Measurements from ENCODE around the gene OSBPL1A. TPM values are rescaled to one million over a fixed set of nuclear protein-coding genes. Genes with fewer than 3 reads are reported as not detected.

The OSBPL1A gene
- total and polyA plus RNA-seq, 5 donors: 45.9 to 88.6 (median 72.9) TPM

DNA sequence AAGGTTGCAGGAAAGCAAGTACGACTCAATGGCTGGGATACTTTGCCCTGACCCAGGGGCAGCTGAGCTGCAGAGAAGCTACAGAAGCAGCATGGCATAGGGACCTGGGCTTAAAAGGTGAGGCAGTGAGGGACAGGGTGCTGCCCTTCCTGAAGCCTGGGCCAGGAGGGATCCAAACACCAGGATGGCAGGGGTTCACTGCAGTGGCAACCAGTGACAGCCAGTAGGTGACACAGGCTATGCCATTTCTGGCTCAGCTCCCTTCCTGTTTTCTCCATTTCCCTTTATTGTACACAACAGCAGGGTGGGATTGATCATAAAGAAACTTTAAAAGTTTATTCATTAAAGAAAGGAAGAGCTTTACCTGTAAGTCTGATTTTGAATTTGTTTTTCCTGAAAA, 209.9 kb downstream of the OSBPL1A start:
- Histone ChIP-seq H3K27me3 (ENCODE audit: control insufficient read depth, insufficient read depth) (no peaks in the 10 kb centered on the region), H3K4me3 (ENCODE audit: low read length) (no peak overlapping the region), H3K4me1 (ENCODE audit: control insufficient read depth, insufficient read depth, low read length) (no peaks in the 10 kb centered on the region), H3K27ac (ENCODE audit: low read length) (no peak overlapping the region), H3K9me3 (ENCODE audit: control insufficient read depth, low read length) (no peaks in the 10 kb centered on the region)
- 80% methylated on average over 1 of the region's 1 CpG for WGBS
- intact Hi-C loops (cut with DNase I): loop anchor here in 1 of 4 donors (10.0 kb wide), 1 partner anchor 147 kb away; no protein-coding TSS in a partner anchor
- DNase-seq: no peak
- no peak for ATAC-seq

GRCh38 chr18:24187049-24187448, 210.6 kb downstream of the OSBPL1A start:
- Histone ChIP-seq H3K4me1 (ENCODE audit: control insufficient read depth, insufficient read depth, low read length) (no peaks in the 10 kb centered on the region), H3K27me3 (ENCODE audit: control insufficient read depth, insufficient read depth) (no peaks in the 10 kb centered on the region), H3K4me3 (ENCODE audit: low read length) (no peak overlapping the region), H3K27ac (ENCODE audit: low read length) (no peak overlapping the region), H3K9me3 (ENCODE audit: control insufficient read depth, low read length) (no peaks in the 10 kb centered on the region)
- DNase-seq (no peak), ATAC-seq (no peak)
- WGBS: 90% methylated on average over 5 of the region's 5 CpGs
- intact Hi-C loops (cut with DNase I): loop anchor here in 1 of 4 donors (10.0 kb wide), 1 partner anchor 148 kb away; no protein-coding TSS in a partner anchor

DNA sequence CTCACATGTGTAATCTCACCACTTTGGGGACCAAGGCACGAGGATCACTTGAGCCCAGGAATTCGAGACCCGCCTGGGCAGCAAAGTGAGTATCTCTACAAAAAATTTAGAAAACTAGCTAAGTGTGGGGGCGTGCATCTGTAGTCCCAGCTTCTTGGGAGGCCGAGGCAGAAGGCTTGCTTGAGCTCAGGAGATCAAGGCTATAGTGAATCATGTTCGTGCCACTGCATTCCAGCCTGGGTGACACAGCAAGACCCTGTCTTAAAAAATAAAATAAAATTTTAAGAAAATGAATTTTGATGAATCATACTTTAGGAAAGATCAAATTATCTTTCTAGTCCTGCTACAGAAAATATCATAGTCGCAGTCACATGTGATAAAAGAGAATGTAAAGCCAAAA, 211.8 kb downstream of the OSBPL1A start:
- Histone ChIP-seq H3K4me3 (ENCODE audit: low read length) (no peak overlapping the region), H3K9me3 (ENCODE audit: control insufficient read depth, low read length) (no peaks in the 10 kb centered on the region), H3K27me3 (ENCODE audit: control insufficient read depth, insufficient read depth) (no peaks in the 10 kb centered on the region), H3K27ac (ENCODE audit: low read length) (no peak overlapping the region), H3K4me1 (ENCODE audit: control insufficient read depth, insufficient read depth, low read length) (no peaks in the 10 kb centered on the region)
- WGBS: 96% methylated on average over 7 of the region's 7 CpGs
- intact Hi-C loops (cut with DNase I): loop anchor here in 1 of 4 donors (10.0 kb wide), 1 partner anchor 149 kb away; no protein-coding TSS in a partner anchor
- ATAC-seq (no peak), DNase-seq (no peak)

DNA sequence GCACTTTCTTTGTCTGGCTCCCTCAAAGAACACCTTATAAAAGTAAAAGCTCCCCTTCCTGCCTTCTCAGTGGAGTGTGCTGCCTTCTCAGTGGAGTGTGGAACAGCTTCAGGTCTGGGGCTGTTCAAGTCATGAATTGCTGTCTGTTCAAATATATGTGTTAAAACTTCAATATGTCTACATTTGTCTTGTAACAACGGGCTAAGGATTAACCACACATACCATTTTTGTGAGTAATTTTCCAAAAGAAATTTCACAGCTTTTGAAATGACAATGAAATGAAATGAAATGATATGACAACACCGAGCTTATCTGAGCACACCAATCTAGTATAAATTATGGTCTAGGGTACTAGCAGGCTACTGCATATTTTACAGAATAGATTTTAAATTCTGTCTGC, 215.8 kb downstream of the OSBPL1A start:
- intact Hi-C loops (cut with DNase I): loop anchor here in 1 of 4 donors (10.0 kb wide), 1 partner anchor 153 kb away; no protein-coding TSS in a partner anchor
- 73% methylated on average over 2 of the region's 2 CpGs for WGBS
- H3K27ac ChIP-seq (ENCODE audit: low read length): no peak overlapping the region
- no peak overlapping the region for H3K4me3 ChIP-seq (ENCODE audit: low read length)
- ATAC-seq: no peak
- DNase-seq: no peak
- no peaks in the 10 kb centered on the region for H3K27me3 ChIP-seq (ENCODE audit: control insufficient read depth, insufficient read depth)
- no peaks in the 10 kb centered on the region for H3K4me1 ChIP-seq (ENCODE audit: control insufficient read depth, insufficient read depth, low read length)
- H3K9me3 ChIP-seq (ENCODE audit: control insufficient read depth, low read length): no peaks in the 10 kb centered on the region

DNA sequence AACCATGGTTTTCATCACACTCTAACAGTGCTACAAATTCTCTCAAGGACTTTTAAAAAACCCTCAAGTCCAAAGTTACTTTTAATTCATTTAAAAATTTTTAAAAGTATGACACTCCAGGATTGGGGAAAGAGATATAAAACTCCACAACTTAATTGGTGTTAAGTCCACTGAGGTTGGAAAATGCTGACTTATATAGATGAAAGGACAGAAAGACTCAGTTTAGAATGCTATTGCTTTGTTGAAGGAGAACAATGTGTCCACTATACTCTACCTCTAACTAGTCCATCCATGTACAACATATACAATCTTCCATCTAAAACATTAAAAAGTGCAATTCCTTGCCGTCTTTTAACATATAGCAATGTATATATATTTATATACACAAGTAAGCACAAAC, 217.6 kb downstream of the OSBPL1A start:
- H3K9me3 ChIP-seq (ENCODE audit: control insufficient read depth, low read length): no peaks in the 10 kb centered on the region
- intact Hi-C loops (cut with DNase I): loop anchor here in 1 of 4 donors (10.0 kb wide), 1 partner anchor 155 kb away; no protein-coding TSS in a partner anchor
- no peak overlapping the region for H3K4me3 ChIP-seq (ENCODE audit: low read length)
- no peak overlapping the region for H3K27ac ChIP-seq (ENCODE audit: low read length)
- no peak for ATAC-seq
- H3K4me1 ChIP-seq (ENCODE audit: control insufficient read depth, insufficient read depth, low read length): no peaks in the 10 kb centered on the region
- 90% methylated on average over 1 of the region's 1 CpG for WGBS
- H3K27me3 ChIP-seq (ENCODE audit: control insufficient read depth, insufficient read depth): no peaks in the 10 kb centered on the region
- DNase-seq: no peak

- Histone ChIP-seq H3K9me3 (ENCODE audit: control insufficient read depth, low read length) (no peaks in the 10 kb centered on the region), H3K4me1 (ENCODE audit: control insufficient read depth, insufficient read depth, low read length) (no peaks in the 10 kb centered on the region), H3K27me3 (ENCODE audit: control insufficient read depth, insufficient read depth) (no peaks in the 10 kb centered on the region), H3K27ac (ENCODE audit: low read length) (no peak overlapping the region), H3K4me3 (ENCODE audit: low read length) (no peak overlapping the region)
- ATAC-seq (no peak), DNase-seq (no peak)
- intact Hi-C loops (cut with DNase I): loop anchor here in 2 of 4 donors (5.0 kb wide), 1 partner anchor 95 kb away; no protein-coding TSS in a partner anchor
- WGBS: 78% methylated on average over 5 of the region's 5 CpGs
Observed at GRCh38 chr18:24177499-24178133, 220.0 kb downstream of the OSBPL1A start.

GRCh38 chr18:24176727-24177416, 220.8 kb downstream of the OSBPL1A start:
- peak; percentile 58 to 73 (median 68) for DNase-seq
- Histone ChIP-seq H3K9me3 (ENCODE audit: control insufficient read depth, low read length) (no peaks in the 10 kb centered on the region), H3K27ac (ENCODE audit: low read length) (no peak overlapping the region)

GRCh38 chr18:24173997-24174396, 223.6 kb downstream of the OSBPL1A start:
- Histone ChIP-seq H3K27ac (ENCODE audit: low read length) (no peak overlapping the region), H3K4me3 (ENCODE audit: low read length) (no peak overlapping the region), H3K4me1 (ENCODE audit: control insufficient read depth, insufficient read depth, low read length) (no peaks in the 10 kb centered on the region), H3K9me3 (ENCODE audit: control insufficient read depth, low read length) (no peaks in the 10 kb centered on the region), H3K27me3 (ENCODE audit: control insufficient read depth, insufficient read depth) (no peaks in the 10 kb centered on the region)
- intact Hi-C loops (cut with DNase I): no loop called here
- WGBS: 96% methylated on average over 3 of the region's 3 CpGs
- ATAC-seq (no peak), DNase-seq (no peak)

More at GRCh38 chr18:24176727-24177416, 220.8 kb downstream of the OSBPL1A start:
- H3K27me3 ChIP-seq (ENCODE audit: control insufficient read depth, insufficient read depth): no peaks in the 10 kb centered on the region
- WGBS: 60% methylated on average over 7 of the region's 7 CpGs
- no peaks in the 10 kb centered on the region for H3K4me1 ChIP-seq (ENCODE audit: control insufficient read depth, insufficient read depth, low read length)
- H3K4me3 ChIP-seq (ENCODE audit: low read length): no peak overlapping the region
- peak; percentile 64 to 70 for ATAC-seq
- intact Hi-C loops (cut with DNase I): loop anchor here in 2 of 4 donors (5.0 kb wide), 1 partner anchor 95 kb away; no protein-coding TSS in a partner anchor

DNA sequence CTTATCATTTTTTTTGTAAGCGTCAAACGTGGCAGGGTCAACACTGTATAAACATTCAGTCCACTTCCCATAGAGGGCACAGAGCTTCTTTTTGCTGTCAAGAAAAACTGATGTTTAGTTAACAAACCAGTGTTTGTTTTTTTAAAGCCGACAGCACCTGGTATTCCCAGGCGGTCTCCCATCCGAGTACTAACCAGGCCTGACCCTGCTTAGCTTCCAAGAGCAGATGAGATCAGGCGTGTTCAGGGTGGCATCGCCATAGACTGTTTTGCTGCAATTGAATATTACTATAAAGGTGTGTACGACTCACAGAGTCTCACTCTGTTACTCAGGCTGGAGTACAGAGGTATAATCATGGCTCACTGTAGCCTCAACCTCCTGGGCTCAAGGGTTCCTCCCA, 227.3 kb downstream of the OSBPL1A start:
- H3K4me3 ChIP-seq (ENCODE audit: low read length): no peak overlapping the region
- H3K27me3 ChIP-seq (ENCODE audit: control insufficient read depth, insufficient read depth): no peaks in the 10 kb centered on the region
- intact Hi-C loops (cut with DNase I): no loop called here
- no peak overlapping the region for H3K27ac ChIP-seq (ENCODE audit: low read length)
- DNase-seq (no peak), ATAC-seq (no peak)
- H3K9me3 ChIP-seq (ENCODE audit: control insufficient read depth, low read length): no peaks in the 10 kb centered on the region
- WGBS: 87% methylated on average over 8 of the region's 8 CpGs
- no peaks in the 10 kb centered on the region for H3K4me1 ChIP-seq (ENCODE audit: control insufficient read depth, insufficient read depth, low read length)

DNA sequence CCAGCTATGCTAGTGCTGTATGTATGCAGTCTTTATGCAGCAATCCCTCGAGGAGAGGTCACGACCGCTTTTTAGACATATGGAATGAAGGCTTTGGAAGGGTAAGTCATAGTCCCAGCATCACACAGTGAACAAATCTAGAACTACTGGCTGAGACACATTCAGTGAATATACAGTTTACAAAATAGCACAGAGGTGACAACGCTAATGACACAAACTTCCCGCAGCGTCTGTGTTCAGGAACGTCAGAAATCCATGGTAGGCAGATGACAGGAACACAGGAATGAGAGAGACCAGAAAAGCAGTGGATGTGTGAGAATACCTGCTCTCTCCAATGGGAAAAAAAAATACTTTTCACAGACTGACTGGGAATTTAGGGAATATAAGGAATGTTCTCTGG, 229.1 kb downstream of the OSBPL1A start:
- 83% methylated on average over 7 of the region's 7 CpGs for WGBS
- no peaks in the 10 kb centered on the region for H3K4me1 ChIP-seq (ENCODE audit: control insufficient read depth, insufficient read depth, low read length)
- no peaks in the 10 kb centered on the region for H3K9me3 ChIP-seq (ENCODE audit: control insufficient read depth, low read length)
- H3K27ac ChIP-seq (ENCODE audit: low read length): no peak overlapping the region
- ATAC-seq (no peak), DNase-seq (no peak)
- no peaks in the 10 kb centered on the region for H3K27me3 ChIP-seq (ENCODE audit: control insufficient read depth, insufficient read depth)
- H3K4me3 ChIP-seq (ENCODE audit: low read length): no peak overlapping the region
- intact Hi-C loops (cut with DNase I): no loop called here

- no peaks in the 10 kb centered on the region for H3K4me1 ChIP-seq (ENCODE audit: control insufficient read depth, insufficient read depth, low read length)
- no peaks in the 10 kb centered on the region for H3K9me3 ChIP-seq (ENCODE audit: control insufficient read depth, low read length)
- intact Hi-C loops (cut with DNase I): no loop called here
- DNase-seq: no peak
- WGBS: 91% methylated on average over 2 of the region's 2 CpGs
- no peak for ATAC-seq
- no peak overlapping the region for H3K27ac ChIP-seq (ENCODE audit: low read length)
- no peak overlapping the region for H3K4me3 ChIP-seq (ENCODE audit: low read length)
- no peaks in the 10 kb centered on the region for H3K27me3 ChIP-seq (ENCODE audit: control insufficient read depth, insufficient read depth)
Observed at GRCh38 chr18:24161304-24161703, 236.3 kb downstream of the OSBPL1A start.
